ENCODE data around the gene JMJD8.

DNA sequence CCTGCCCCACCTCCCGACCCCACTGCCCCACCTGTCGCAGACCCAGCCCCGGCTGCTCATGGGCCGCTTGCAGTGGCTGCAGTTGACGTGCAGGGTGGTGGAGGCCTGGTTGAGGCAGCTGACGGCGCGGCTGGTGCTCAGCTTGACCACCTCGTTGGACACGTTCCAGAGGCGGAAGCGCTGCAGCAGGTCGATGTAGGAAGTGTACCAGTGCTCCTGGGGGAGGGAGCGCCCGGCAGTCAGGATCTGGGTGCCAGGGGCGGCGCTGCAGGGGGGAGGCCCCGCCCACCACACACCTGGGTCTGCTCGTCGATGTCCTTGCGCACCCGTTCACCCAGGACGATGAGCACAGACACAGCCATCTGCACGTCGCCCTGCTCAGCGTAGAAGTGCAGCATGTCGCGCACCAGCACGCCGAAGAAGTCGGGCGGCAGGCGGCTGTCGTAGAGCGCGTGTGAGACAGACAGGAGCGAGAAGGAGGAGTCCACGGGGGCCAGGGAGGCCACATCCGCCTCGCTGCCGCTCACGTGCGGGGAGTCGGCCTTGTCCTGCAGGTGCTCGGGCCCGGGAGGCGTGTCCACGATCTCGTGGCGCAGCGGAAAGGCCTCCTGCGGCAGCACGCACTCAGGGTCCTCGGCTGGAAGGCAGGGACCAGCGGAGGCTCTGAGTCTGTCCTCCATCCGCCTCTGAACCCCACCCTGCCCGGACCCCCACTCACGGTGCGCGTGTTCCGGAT is 995 bp upstream of the JMJD8 start:
- TF ChIP-seq, protein P1, sequence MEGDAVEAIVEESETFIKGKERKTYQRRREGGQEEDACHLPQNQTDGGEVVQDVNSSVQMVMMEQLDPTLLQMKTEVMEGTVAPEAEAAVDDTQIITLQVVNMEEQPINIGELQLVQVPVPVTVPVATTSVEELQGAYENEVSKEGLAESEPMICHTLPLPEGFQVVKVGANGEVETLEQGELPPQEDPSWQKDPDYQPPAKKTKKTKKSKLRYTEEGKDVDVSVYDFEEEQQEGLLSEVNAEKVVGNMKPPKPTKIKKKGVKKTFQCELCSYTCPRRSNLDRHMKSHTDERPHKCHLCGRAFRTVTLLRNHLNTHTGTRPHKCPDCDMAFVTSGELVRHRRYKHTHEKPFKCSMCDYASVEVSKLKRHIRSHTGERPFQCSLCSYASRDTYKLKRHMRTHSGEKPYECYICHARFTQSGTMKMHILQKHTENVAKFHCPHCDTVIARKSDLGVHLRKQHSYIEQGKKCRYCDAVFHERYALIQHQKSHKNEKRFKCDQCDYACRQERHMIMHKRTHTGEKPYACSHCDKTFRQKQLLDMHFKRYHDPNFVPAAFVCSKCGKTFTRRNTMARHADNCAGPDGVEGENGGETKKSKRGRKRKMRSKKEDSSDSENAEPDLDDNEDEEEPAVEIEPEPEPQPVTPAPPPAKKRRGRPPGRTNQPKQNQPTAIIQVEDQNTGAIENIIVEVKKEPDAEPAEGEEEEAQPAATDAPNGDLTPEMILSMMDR (conservative IDR thresholded peaks at IDR 0.05; ENCODE audit: low read depth, low read length), result no peak
- TF ChIP-seq EZH2 (IDR thresholded peaks at IDR 0.05; ENCODE audit: low read length, unreplicated experiment) (no peak), EZH2phosphoT487 (IDR thresholded peaks at IDR 0.05; ENCODE audit: borderline replicate concordance, low read length) (no peak)

Data from PC-3 (cell line).